A673 (cell line): ENCODE measurements around the gene PRODH. TPM values are rescaled to one million over a fixed set of nuclear protein-coding genes. Genes with fewer than 3 reads are reported as not detected.

Source experiments
- Bru-seq: library from RNA; stranded (reverse); fragments of 400-500 nt; gene quantifications from one replicate; lab custom pipeline; 2021; lab: Mats Ljungman, UMichigan
- BruChase-seq, 2 experiments: library from RNA; stranded (reverse); fragments of 400-500 nt; gene quantifications; one replicate each; lab custom pipeline; 2021; lab: Mats Ljungman, UMichigan
- BruUV-seq: library from RNA; stranded (reverse); fragments of 400-500 nt; replicated peaks from 2 replicates; lab custom pipeline; 2021; lab: Mats Ljungman, UMichigan
- CTCF ChIA-PET: fragments of 300-600 bp; sonication (Branson Sonifier 250); formaldehyde crosslinking; loops from one replicate; lab custom pipeline; 2022; ENCODE audit warnings: antibody characterized with exemption; lab: Charles Lee
- POLR2A ChIA-PET: fragments of 300-600 bp; sonication (Branson Sonifier 250); formaldehyde crosslinking; loops from one replicate; lab custom pipeline; 2022; ENCODE audit warnings: antibody characterized with exemption; ENCODE audit not compliant: low non-redundant PET; lab: Charles Lee
- DNase-seq: peaks from one replicate; pipeline ENCODE4 v3.0.0-alpha.2; 2015; ENCODE audit warnings: low spot score
- H3K27ac ChIP-seq: fragments of 200-600 bp; sonication (generic); 2 replicates; pipeline ENCODE4 v1.5.1; 2016; ENCODE audit warnings: mixed run types, low read depth, mild to moderate bottlenecking, mixed read lengths, antibody characterized with exemption, low read length; ENCODE audit not compliant: poor library complexity, severe bottlenecking
- H3K27me3 ChIP-seq: fragments of 200-600 bp; sonication (generic); replicated peaks from 2 replicates; pipeline ENCODE4 v1.6.1; 2017; ENCODE audit warnings: mixed run types, low read depth, mild to moderate bottlenecking, mixed read lengths, antibody characterized with exemption, low read length; ENCODE audit not compliant: insufficient read depth, poor library complexity
- H3K36me3 ChIP-seq: fragments of 200-600 bp; sonication (generic); 2 replicates; pipeline ENCODE4 v1.6.1; 2016; ENCODE audit warnings: mixed run types, mild to moderate bottlenecking, mixed read lengths, antibody characterized with exemption, low read length; ENCODE audit not compliant: insufficient read depth, poor library complexity, severe bottlenecking
- H3K4me1 ChIP-seq: fragments of 200-600 bp; sonication (generic); 2 replicates; pipeline ENCODE4 v1.6.1; 2017; ENCODE audit warnings: mixed run types, mild to moderate bottlenecking, mixed read lengths, antibody characterized with exemption, low read length; ENCODE audit not compliant: insufficient read depth, poor library complexity, severe bottlenecking
- H3K4me3 ChIP-seq: fragments of 200-600 bp; sonication (generic); 2 replicates; pipeline ENCODE4 v1.5.1; 2016; ENCODE audit warnings: low read depth, mixed run types, mild to moderate bottlenecking, mixed read lengths, low read length; ENCODE audit not compliant: poor library complexity, severe bottlenecking
- H3K9me3 ChIP-seq: fragments of 200-600 bp; sonication (generic); 2 replicates; pipeline ENCODE4 v1.6.1; 2016; ENCODE audit warnings: mixed run types, low read depth, mild to moderate bottlenecking, mixed read lengths, antibody characterized with exemption, low read length; ENCODE audit not compliant: poor library complexity, severe bottlenecking
- CTCF ChIP-seq: fragments of 300-800, 200-600 bp; sonication (generic); conservative IDR thresholded peaks from 2 replicates; pipeline ENCODE4 v1.5.1; 2017; ENCODE audit warnings: low read depth, mild to moderate bottlenecking, antibody characterized with exemption, low read length, moderate library complexity, mixed read lengths
- EZH2 ChIP-seq: fragments of 200-600 bp; sonication (generic); IDR thresholded peaks from 2 replicates; pipeline ENCODE4 v1.6.1; 2017; ENCODE audit warnings: borderline replicate concordance, low read depth, mild to moderate bottlenecking, mixed read lengths, antibody characterized with exemption, low read length; ENCODE audit not compliant: poor library complexity, severe bottlenecking
- intact Hi-C: fragments of 100-400 bp; cut with micrococcal nuclease; formaldehyde crosslinking; loops from one replicate; pipeline ENCODE4 v1.10.0; 2022; ENCODE audit not compliant: unreplicated experiment
- long read RNA-seq: library from polyadenylated mRNA; stranded (forward); transcript quantifications from one replicate; pipeline ENCODE4 v2.0.0, GENCODE V29; 2022
- total RNA-seq: library from RNA; stranded (reverse); gene quantifications from 2 replicates; pipeline ENCODE4 v1.2.3, GENCODE V29; 2021

The PRODH gene
- 10.9 and 15.0 TPM in 2 replicates for total RNA-seq
- percentile 20 among the genes with signal in this experiment for Bru-seq, nascent RNA
- BruChase-seq, experiment 1, labeled RNA remaining after a 2-hour chase, result percentile 16 among the genes with signal in this experiment
- BruChase-seq, experiment 2, labeled RNA remaining after a 6-hour chase, result percentile 27 among the genes with signal in this experiment
- long read RNA-seq, result 0 reads

GRCh38 chr22:18935889-18936529 lies at the start of gene PRODH:
Gene PRODH (minus strand): TSS chr22:18936293. CDS start chr22:18936287, 6 bp downstream.
- no peaks in the 10 kb centered on the region for H3K36me3 ChIP-seq
- H3K27me3 ChIP-seq, result no peaks in the 10 kb centered on the region
- no peak within 1 kb of the TSS for H3K27ac ChIP-seq
- H3K4me3 ChIP-seq, result no peak within 1 kb of the TSS
- POLR2A ChIA-PET, result no interaction called here
- intact Hi-C loops, result no loop called here
- no peaks in the 10 kb centered on the region for H3K9me3 ChIP-seq
- no peak for DNase-seq
- no TSS peak for BruUV-seq
- TF ChIP-seq CTCF, result no peak
- TF ChIP-seq EZH2, result no peak
- CTCF ChIA-PET, result no interaction called here
- H3K4me1 ChIP-seq, result no peaks in the 10 kb centered on the region

- Histone ChIP-seq H3K4me1 (no peaks in the 10 kb centered on the region), H3K27me3 (no peaks in the 10 kb centered on the region), H3K36me3 (no peaks in the 10 kb centered on the region), H3K27ac (no peak overlapping the region), H3K9me3 (peaks cover 4% of the 10 kb centered on the region), H3K4me3 (no peak overlapping the region)
- TF ChIP-seq CTCF (no peak), EZH2 (no peak)
- intact Hi-C loops, result loop anchor here (10.0 kb wide), 1 partner anchor 59 kb away; no protein-coding TSS in a partner anchor
- DNase-seq, result no peak
- no TSS peak for BruUV-seq
- ChIA-PET CTCF (no interaction called here), POLR2A (no interaction called here)
Measured at GRCh38 chr22:18985780-18986179, 49.7 kb upstream of the PRODH start.

- no peak for DNase-seq
- H3K4me1 ChIP-seq, result no peaks in the 10 kb centered on the region
- ChIA-PET POLR2A (no interaction called here), CTCF (no interaction called here)
- peaks cover 8% of the 10 kb centered on the region for H3K9me3 ChIP-seq
- no peaks in the 10 kb centered on the region for H3K27me3 ChIP-seq
- no TSS peak for BruUV-seq
- TF ChIP-seq EZH2, result no peak
- no peak for TF ChIP-seq CTCF
- H3K4me3 ChIP-seq, result no peak overlapping the region
- intact Hi-C loops, result loop anchor here (10.0 kb wide), 1 partner anchor 60 kb away; no protein-coding TSS in a partner anchor
- H3K27ac ChIP-seq, result no peak overlapping the region
- H3K36me3 ChIP-seq, result no peaks in the 10 kb centered on the region
Measured at GRCh38 chr22:18984564-18984963, 48.5 kb upstream of the PRODH start.
